ENCODE results near the gene RAD1.

DNA sequence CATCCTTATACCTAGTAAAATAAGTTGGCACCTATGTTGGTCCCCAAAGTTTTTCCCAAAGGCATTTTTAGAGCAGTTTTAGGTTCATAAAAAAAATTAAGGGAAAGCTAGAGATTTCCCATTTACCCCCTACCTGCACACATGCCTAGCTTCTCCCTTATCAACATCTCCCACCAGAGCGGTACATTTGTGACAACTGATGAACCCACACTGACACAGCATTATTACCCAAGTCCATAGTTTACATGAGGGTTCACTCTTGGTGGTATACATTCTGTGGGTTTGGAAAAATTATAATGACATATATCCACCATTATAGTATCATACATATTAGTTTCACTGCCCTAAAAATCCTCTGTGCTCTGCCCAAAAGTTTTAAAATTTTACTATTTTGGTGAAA, 12.0 kb downstream of the RAD1 start:
- TF ChIP-seq POLR2A (IDR thresholded peaks at IDR 0.05) (no peak), EP300 (IDR thresholded peaks at IDR 0.05) (no peak), POLR2AphosphoS5 (IDR thresholded peaks at IDR 0.05) (no peak)
- TF ChIP-seq, protein P1, sequence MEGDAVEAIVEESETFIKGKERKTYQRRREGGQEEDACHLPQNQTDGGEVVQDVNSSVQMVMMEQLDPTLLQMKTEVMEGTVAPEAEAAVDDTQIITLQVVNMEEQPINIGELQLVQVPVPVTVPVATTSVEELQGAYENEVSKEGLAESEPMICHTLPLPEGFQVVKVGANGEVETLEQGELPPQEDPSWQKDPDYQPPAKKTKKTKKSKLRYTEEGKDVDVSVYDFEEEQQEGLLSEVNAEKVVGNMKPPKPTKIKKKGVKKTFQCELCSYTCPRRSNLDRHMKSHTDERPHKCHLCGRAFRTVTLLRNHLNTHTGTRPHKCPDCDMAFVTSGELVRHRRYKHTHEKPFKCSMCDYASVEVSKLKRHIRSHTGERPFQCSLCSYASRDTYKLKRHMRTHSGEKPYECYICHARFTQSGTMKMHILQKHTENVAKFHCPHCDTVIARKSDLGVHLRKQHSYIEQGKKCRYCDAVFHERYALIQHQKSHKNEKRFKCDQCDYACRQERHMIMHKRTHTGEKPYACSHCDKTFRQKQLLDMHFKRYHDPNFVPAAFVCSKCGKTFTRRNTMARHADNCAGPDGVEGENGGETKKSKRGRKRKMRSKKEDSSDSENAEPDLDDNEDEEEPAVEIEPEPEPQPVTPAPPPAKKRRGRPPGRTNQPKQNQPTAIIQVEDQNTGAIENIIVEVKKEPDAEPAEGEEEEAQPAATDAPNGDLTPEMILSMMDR (IDR thresholded peaks at IDR 0.05) = no peak

All from upper lobe of left lung (tissue), 4 donors.